Measurements from ENCODE around the gene G6PC1. TPM values are rescaled to one million over a fixed set of nuclear protein-coding genes. Genes with fewer than 3 reads are reported as not detected.
"Not testable (repeated sequence)": the region's sequence is repeated elsewhere in the genome, so short reads cannot be mapped to it uniquely, and the experiment has no call there.

G6PC1 gene
- total and polyA plus RNA-seq, 2 experiments from 2014 or later: not detected

GRCh38 chr17:42920106-42920900 lies 19.7 kb downstream of the G6PC1 start (continued):
- TF ChIP-seq REST (IDR thresholded peaks at IDR 0.05; ENCODE audit: unreplicated experiment): no peak

DNA sequence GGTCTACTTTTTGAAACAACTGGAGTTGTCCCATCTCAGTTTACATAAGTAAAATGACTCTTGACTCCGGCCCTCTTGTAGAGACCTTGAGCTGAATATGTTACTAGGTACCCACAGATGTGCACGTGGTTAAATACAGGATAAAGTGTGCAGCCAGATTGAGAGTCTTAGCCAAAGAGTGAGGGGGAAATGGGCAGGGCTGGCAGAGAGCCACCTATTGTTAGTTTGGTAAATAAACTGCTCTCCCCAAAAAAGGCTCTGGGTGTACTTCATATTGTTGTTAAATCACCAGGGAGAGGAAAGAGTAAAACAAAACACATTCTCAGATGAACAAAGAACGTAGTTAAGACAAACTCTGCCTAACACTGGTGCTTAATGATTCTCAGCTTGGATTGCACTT lies 20.3 kb downstream of the G6PC1 start:
- Histone ChIP-seq H3F3A (replicated peaks; ENCODE audit: low read depth) (no peaks in the 10 kb centered on the region), H3K4me3 (no peak overlapping the region), H3K27me3 (ENCODE audit: insufficient read depth) (no peaks in the 10 kb centered on the region), H3K9me2 (ENCODE audit: insufficient read depth) (no peaks in the 10 kb centered on the region), H3K27ac (ENCODE audit: low read depth) (0 out of 2 replicates have a peak overlapping the region, but pooled peaks have one; percentile 3), H4K20me1 (replicated peaks; ENCODE audit: insufficient read depth) (no peaks in the 10 kb centered on the region), H3K36me3 (ENCODE audit: insufficient read depth) (no peaks in the 10 kb centered on the region), H3K4me1 (ENCODE audit: insufficient read depth) (peaks cover 14% of the 10 kb centered on the region; the same call in 1 of the 2 replicates), H3K4me2 (peak overlapping the region; percentile 35; the same call in 1 of the 2 replicates), H2AFZ (peak overlapping the region; percentile 30; the same call in 1 of the 2 replicates), H3K79me2 (replicated peaks; ENCODE audit: insufficient read depth) (no peaks in the 10 kb centered on the region)
- Mint-ChIP-seq H3K4me3 (no peak overlapping the region), H3K27ac (no peak overlapping the region), H3K9me3 (no peaks in the 10 kb centered on the region), H3K4me1 (peaks cover 19% of the 10 kb centered on the region), H3K36me3 (ENCODE audit: low read depth) (no peaks in the 10 kb centered on the region), H3K27me3 (ENCODE audit: insufficient read depth, low read depth, poor library complexity) (no peaks in the 10 kb centered on the region)
- DNase-seq (ENCODE audit: low spot score): no peak
- TF ChIP-seq ZNF331 (CRISPR knock-in tag; IDR thresholded peaks at IDR 0.05; ENCODE audit: low read depth): no peak
- TF ChIP-seq EZH2phosphoT487 (IDR thresholded peaks at IDR 0.05; ENCODE audit: unreplicated experiment): no peak
- TF ChIP-seq EZH2 (IDR thresholded peaks at IDR 0.05; ENCODE audit: low read depth, unreplicated experiment): no peak
- 0 out of 2 replicates have a peak, but pooled peaks have one; percentile 7 for TF ChIP-seq NANOG (IDR thresholded peaks at IDR 0.05; ENCODE audit: borderline replicate concordance)
- no peak for ATAC-seq

DNA sequence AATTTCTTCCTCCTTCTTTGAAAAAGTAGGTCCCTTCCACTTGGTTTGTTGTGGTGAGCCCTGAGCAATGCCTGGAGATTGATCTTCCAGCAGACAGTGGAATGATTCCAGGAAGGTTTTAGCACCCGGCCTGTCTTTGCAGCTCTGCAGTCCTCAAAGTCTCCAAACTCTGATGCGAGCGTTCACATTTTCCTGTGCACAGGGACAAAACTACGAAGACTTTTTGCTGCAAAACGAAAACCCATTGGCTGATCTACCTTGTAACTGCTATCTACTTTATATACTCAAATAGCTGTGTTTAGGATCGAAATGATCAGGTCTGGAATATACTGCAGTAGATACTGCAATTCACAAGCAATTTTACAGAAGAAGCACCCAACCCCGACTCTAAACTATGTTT lies 21.7 kb downstream of the G6PC1 start:
- Mint-ChIP-seq H3K27ac (no peak overlapping the region), H3K36me3 (ENCODE audit: low read depth) (no peaks in the 10 kb centered on the region), H3K27me3 (ENCODE audit: insufficient read depth, low read depth, poor library complexity) (no peaks in the 10 kb centered on the region), H3K4me3 (no peak overlapping the region), H3K9me3 (no peaks in the 10 kb centered on the region), H3K4me1 (peaks cover 18% of the 10 kb centered on the region)
- peaks cover 12% of the 10 kb centered on the region; the same call in 1 of the 2 replicates for H3K4me1 ChIP-seq (ENCODE audit: insufficient read depth)
- no peaks in the 10 kb centered on the region for H3K9me2 ChIP-seq (ENCODE audit: insufficient read depth)
- 0 out of 2 replicates have a peak overlapping the region, but pooled peaks have one; percentile 27 for H3K27ac ChIP-seq (ENCODE audit: low read depth)
- H3K27me3 ChIP-seq (ENCODE audit: insufficient read depth): no peaks in the 10 kb centered on the region
- DNase-seq (ENCODE audit: low spot score) (no peak), ATAC-seq (no peak)
- no peak overlapping the region for H3K4me3 ChIP-seq
- peak overlapping the region; percentile 23; the same call in 1 of the 2 replicates for H2AFZ ChIP-seq
- no peaks in the 10 kb centered on the region for H4K20me1 ChIP-seq (replicated peaks; ENCODE audit: insufficient read depth)
- H3F3A ChIP-seq (replicated peaks; ENCODE audit: low read depth): no peaks in the 10 kb centered on the region
- H3K36me3 ChIP-seq (ENCODE audit: insufficient read depth): no peaks in the 10 kb centered on the region
- no peak overlapping the region for H3K4me2 ChIP-seq
- no peak for TF ChIP-seq ZNF331 (CRISPR knock-in tag; IDR thresholded peaks at IDR 0.05; ENCODE audit: low read depth)
- TF ChIP-seq REST (IDR thresholded peaks at IDR 0.05; ENCODE audit: unreplicated experiment): no peak
- H3K79me2 ChIP-seq (replicated peaks; ENCODE audit: insufficient read depth): no peaks in the 10 kb centered on the region

GRCh38 chr17:42923472-42923871 lies 22.9 kb downstream of the G6PC1 start:
- H3K9me3 Mint-ChIP-seq; H3K27me3 ChIP-seq (ENCODE audit: insufficient read depth); H3K79me2 ChIP-seq (replicated peaks; ENCODE audit: insufficient read depth); H2AFZ ChIP-seq; H3K27ac ChIP-seq (ENCODE audit: low read depth); H3K4me3 Mint-ChIP-seq; H3K9me2 ChIP-seq (ENCODE audit: insufficient read depth); H3K4me2 ChIP-seq; H3K27me3 Mint-ChIP-seq (ENCODE audit: insufficient read depth, low read depth, poor library complexity); DNase-seq (ENCODE audit: low spot score); H3F3A ChIP-seq (replicated peaks; ENCODE audit: low read depth); H3K4me1 ChIP-seq (ENCODE audit: insufficient read depth); H3K36me3 ChIP-seq (ENCODE audit: insufficient read depth); H3K27ac Mint-ChIP-seq; H4K20me1 ChIP-seq (replicated peaks; ENCODE audit: insufficient read depth); ATAC-seq; H3K36me3 Mint-ChIP-seq (ENCODE audit: low read depth); H3K4me3 ChIP-seq: not testable (repeated sequence)
- peaks cover 15% of the 10 kb centered on the region for H3K4me1 Mint-ChIP-seq
